Measurements from ENCODE around the gene SGMS1.

SGMS1 gene

DNA sequence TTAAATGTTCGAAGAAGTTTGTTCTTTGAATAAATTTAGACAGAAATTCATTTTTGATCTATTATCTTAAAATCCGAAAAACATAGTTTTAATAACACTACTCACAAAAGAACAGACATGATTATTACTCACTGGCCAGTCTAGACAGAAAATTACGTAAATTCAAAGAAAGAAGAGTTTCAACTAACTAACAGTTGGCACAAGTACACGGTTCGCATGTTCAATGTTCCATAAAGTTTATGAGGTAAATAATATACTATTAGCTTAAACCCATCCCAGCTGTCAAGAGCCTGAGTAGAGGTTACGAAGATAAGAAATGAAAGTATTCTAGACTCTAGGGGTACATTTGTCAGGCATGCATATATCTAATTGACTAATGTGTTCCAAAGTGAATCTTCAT lies 220.7 kb downstream of the SGMS1 start:
- in situ Hi-C loops (cut with MboI; ENCODE audit: low sequenced_read_pairs): no loop called here

DNA sequence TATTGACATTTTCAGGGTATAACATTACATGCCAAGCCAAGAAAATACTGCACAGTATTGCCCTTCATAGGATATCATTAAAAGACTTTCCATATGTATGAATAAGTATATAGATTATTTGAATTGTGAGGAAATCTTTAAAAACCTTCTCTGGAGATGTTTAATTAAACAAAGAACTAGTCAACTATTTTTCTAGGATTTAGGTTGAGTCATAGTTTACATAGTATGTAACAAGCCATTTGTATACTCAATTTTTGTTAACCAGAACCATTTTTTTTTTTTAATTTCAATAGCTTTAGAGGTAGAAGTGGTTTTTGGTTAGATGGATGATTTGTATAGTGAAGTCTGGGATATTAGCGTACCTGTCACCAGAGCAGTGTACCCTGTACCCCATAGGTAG lies 221.3 kb downstream of the SGMS1 start:
- in situ Hi-C loops (cut with MboI; ENCODE audit: low sequenced_read_pairs): no loop called here

DNA sequence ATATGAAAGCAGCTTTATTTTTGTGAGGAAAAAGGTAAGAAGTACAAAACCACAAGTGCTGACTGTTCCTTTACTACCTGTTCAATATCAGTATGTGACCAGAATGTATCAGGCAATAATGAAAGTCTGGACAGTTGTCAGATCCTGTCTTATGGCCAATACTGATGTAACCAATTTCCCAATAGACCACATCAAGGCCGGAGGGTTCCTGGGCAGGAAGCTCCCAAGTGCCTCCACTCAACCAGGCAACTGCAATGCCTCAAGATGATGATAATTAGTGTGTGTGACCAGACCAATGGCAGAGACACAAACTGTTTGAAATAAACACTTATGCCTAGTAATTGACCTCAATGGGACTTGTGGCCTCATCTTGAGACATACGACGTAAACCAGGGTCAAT lies 223.1 kb downstream of the SGMS1 start:
- in situ Hi-C loops (cut with MboI; ENCODE audit: low sequenced_read_pairs): no loop called here

- in situ Hi-C loops (cut with MboI; ENCODE audit: low sequenced_read_pairs): no loop called here
These were observed 224.9 kb downstream of the SGMS1 start for GRCh38 chr10:50398823-50399222.

- in situ Hi-C loops (cut with MboI; ENCODE audit: low sequenced_read_pairs): no loop called here
These were observed 225.4 kb downstream of the SGMS1 start for GRCh38 chr10:50398381-50398780.

DNA sequence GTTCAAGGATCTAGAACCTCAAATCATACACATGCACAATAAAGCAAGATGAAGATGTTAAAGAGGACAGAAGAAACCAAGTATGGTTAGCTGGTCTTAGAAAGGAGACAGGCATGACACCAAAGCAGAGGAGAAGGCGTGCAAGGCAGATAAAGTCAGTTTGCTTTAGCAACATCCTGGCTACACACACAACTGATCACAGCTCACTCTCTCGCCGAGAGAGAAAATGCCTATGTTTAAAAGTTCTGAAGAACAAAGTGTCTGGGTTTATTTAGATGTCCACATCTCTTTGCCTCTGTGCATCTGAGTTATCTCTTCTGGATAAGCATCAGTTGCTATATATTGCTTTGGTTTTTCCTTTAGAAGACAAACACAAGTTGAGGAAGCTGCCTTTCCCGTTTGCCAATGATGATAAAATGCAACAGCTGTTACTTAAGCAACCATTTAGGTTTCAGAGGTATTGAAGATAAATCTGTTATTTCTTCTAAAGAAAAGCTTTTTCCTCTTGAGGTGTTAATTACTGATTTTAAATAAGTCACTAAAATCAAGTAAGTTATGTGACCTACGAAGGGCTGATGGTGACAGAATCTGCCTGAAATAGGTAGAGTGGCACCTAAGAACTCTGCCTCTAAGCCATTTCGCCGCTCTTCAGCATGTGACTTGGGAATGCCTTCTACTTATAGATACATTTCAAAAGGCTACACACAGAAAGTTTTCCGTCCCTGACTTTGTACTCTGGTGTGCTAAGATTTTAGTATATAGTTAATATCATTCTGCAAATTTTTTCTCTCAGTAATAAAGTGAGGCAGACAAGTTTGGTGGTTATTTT lies 226.2 kb downstream of the SGMS1 start:
- in situ Hi-C loops (cut with MboI; ENCODE audit: low sequenced_read_pairs): no loop called here

- in situ Hi-C loops (cut with MboI; ENCODE audit: low sequenced_read_pairs): no loop called here
These were observed 227.1 kb downstream of the SGMS1 start for GRCh38 chr10:50396491-50397311.

GRCh38 chr10:50395851-50396250 lies 227.9 kb downstream of the SGMS1 start:
- in situ Hi-C loops (cut with MboI; ENCODE audit: low sequenced_read_pairs): no loop called here

DNA sequence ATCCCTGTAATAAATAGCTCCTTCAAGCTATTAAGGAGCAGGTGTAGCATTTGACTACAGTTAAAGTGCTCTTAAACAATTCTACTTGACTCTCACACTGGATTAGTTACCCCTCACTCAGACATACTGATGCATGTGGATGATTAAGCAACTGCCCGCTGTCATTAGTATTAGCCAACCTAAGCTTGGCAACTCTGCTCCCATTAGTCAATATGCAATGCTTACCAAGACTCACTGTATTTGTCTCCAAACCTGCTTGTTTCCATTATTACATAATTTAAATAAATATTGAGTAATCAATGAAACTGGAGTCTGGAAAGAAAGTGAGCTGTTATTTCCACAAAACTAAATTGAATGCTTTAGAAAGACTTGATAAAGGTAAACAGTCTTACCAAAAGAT lies 228.5 kb downstream of the SGMS1 start:
- in situ Hi-C loops (cut with MboI; ENCODE audit: low sequenced_read_pairs): no loop called here

DNA sequence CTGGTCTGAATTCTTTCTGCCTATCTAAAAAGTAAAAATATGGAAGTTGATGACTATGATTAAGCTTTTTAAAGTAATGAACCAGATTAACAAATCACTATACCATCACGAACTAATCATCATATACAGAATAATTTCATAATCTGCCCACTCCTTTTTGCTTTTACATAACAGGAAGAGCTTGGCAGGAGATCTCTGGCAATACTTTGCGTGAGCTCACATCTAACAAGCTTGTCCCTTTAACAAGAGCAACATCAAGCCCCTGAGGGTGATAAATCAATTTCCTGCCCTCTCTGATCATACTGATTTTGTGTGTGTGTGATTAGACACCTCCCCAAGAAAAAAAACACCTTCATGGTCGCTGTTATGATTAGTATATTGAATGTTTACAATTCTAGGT lies 228.9 kb downstream of the SGMS1 start:
- in situ Hi-C loops (cut with MboI; ENCODE audit: low sequenced_read_pairs): no loop called here

GRCh38 chr10:50393784-50394467 lies 229.8 kb downstream of the SGMS1 start:
- in situ Hi-C loops (cut with MboI; ENCODE audit: low sequenced_read_pairs): no loop called here

GRCh38 chr10:50392966-50393718 lies 230.6 kb downstream of the SGMS1 start:
- in situ Hi-C loops (cut with MboI; ENCODE audit: low sequenced_read_pairs): no loop called here

DNA sequence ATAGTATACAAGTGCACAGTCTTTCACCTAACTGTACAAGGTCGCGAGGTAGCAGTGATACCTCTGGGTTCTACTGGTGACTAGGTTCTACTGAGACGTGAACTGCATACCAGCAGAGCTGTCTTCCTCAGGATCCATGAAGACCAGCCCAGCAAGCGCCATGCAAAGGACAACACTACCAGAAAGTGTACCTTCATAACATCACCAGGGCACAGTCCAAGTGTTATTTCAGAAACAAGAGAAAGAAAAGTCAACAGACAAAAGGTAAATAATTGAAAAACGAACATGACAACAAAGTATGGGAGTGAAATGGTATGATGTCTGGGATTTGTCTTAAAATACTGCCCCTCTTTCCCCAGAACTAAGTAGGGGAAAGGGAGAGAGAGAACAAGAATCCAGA lies 231.3 kb downstream of the SGMS1 start:
- in situ Hi-C loops (cut with MboI; ENCODE audit: low sequenced_read_pairs): no loop called here

DNA sequence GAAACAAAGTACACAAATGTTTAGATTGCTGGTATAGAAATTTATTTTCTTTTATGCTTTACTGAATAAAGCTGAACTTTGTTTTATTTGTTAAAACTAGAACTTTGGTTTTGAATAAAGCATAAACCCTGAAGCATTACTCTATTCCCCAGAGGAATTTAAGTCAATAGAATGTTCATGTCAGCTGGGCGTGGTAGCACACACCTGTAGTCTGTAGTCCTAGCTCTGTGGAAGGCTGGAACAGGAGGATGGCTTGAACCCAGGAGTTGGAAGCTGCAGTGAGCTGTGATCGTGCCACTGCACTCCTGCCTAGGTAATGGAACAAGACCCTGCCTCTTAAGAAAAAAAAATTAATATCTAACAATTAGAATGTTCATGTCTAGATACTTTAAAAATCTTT lies 233.5 kb downstream of the SGMS1 start:
- in situ Hi-C loops (cut with MboI; ENCODE audit: low sequenced_read_pairs): no loop called here

DNA sequence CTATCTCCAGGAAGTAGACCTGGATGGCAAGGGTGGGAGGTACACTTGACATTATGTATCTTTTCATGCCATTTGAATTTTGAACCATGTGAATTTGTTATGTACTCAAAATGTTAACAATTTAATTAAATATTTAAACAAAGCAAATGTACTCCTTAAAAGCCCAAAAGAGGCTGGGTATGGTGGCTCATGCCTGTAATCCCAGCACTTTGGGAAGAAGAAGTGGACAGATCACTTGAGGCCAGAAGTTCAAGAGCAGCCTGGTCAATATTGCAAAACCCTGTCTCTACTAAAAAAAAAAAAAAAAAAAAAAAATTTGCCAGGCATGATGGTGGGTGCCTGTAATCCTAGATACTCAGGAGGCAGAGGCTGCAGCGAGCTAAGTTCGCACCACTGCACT lies 235.6 kb downstream of the SGMS1 start:
- in situ Hi-C loops (cut with MboI; ENCODE audit: low sequenced_read_pairs): no loop called here

- in situ Hi-C loops (cut with MboI; ENCODE audit: low sequenced_read_pairs): no loop called here
These were observed 236.1 kb downstream of the SGMS1 start for GRCh38 chr10:50387732-50388073.

DNA sequence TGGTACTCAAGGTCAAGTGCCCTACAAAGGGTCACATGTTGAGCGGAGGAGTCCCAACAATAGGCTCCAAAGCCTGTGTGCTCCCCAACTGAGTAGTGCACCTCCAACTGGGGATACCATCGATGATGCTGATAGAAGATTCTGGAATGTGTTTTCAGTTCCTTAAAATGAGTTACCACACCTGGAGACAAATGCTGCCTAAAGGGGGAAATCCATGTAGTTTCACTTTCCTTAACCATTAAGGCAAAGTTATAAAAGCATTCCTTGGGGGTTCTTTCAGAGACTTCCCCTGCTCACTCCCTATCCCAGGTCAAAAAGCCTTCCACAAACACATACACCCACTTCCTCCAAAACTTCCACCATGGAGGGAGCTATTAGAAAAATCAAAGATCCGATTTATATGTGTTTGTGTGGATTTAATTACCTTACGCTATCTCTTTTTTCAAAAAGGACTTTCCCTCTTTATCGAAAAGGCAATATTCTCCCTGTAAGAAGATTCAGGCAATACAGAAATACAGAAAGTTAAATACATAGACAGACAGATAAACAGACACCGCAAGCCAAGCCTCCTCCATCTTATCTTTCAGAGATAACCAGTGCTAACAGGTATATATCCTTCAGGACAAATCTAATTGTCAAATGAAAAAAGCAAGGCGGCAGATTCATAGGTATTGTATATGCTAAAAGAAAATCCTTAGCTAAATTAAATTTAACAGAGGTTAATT lies 236.6 kb downstream of the SGMS1 start:
- in situ Hi-C loops (cut with MboI; ENCODE audit: low sequenced_read_pairs): no loop called here

DNA sequence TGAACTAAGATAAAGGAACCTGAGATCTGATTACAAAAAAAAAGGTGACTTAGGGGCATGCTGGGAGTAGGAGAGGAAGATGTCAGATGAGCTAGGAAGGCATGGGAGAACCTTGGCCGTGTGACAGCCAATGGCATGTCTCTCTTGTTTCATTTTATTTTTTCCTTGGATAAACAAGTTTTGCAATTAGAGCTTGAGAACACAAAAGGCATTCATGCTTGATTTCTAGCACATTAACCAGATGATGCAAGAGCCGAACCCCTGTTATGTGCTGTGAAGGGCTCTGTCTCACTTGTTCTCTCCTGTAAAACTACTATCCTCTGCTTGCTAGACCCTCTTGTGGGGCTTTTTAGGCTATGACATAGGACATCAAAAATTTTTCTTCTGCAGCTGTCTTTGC lies 238.1 kb downstream of the SGMS1 start:
- in situ Hi-C loops (cut with MboI; ENCODE audit: low sequenced_read_pairs): no loop called here

GRCh38 chr10:50384898-50385297 lies 238.9 kb downstream of the SGMS1 start:
- in situ Hi-C loops (cut with MboI; ENCODE audit: low sequenced_read_pairs): no loop called here

DNA sequence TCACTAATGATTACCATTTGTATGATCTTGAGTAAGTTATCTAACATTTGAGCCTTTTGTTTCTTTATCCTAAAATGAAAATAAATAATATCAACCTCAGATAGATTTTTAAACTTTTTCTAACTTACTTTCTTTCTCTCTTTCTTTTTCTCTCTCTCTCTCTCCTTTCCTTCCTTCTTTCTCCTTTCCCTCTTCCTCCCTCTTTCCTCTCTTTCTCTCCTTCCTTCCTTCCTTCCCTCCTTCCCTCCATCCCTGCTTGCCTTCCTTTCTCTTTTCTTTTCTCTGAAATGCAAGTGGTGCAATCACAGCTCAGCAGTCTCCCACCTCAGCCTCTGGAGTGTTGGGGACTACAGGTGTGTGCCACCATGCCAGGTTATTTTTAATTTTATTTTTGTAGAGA lies 239.5 kb downstream of the SGMS1 start:
- in situ Hi-C loops (cut with MboI; ENCODE audit: low sequenced_read_pairs): no loop called here
